Measurements from ENCODE around the gene TOMM40.
"Not testable (repeated sequence)": the region's sequence is repeated elsewhere in the genome, so short reads cannot be mapped to it uniquely, and the experiment has no call there.

The TOMM40 gene

GRCh38 chr19:44871809-44872208, 19.2 kb upstream of the TOMM40 start:
- DNase-seq (ENCODE audit: low spot score): no peak

- DNase-seq (ENCODE audit: low spot score): no peak
These were observed 18.4 kb upstream of the TOMM40 start for GRCh38 chr19:44872661-44873060.

- no peak for DNase-seq (ENCODE audit: low spot score)
These were observed 16.7 kb upstream of the TOMM40 start for GRCh38 chr19:44874317-44874716.

GRCh38 chr19:44875666-44876451, 15.2 kb upstream of the TOMM40 start:
- DNase-seq (ENCODE audit: low spot score): no peak

- no peak for DNase-seq (ENCODE audit: low spot score)
These were observed 14.0 kb upstream of the TOMM40 start for GRCh38 chr19:44876930-44877535.

GRCh38 chr19:44878120-44878865, 12.8 kb upstream of the TOMM40 start:
- DNase-seq (ENCODE audit: low spot score): no peak

GRCh38 chr19:44879309-44880065, 11.6 kb upstream of the TOMM40 start:
- DNase-seq (ENCODE audit: low spot score): no peak

GRCh38 chr19:44882063-44882462, 9.0 kb upstream of the TOMM40 start:
- no peak for DNase-seq (ENCODE audit: low spot score)

- not testable (repeated sequence) for DNase-seq (ENCODE audit: low spot score)
These were observed 8.2 kb upstream of the TOMM40 start for GRCh38 chr19:44882619-44883397.

GRCh38 chr19:44883922-44884321, 7.1 kb upstream of the TOMM40 start:
- no peak for DNase-seq (ENCODE audit: low spot score)

- no peak for DNase-seq (ENCODE audit: low spot score)
These were observed 6.5 kb upstream of the TOMM40 start for GRCh38 chr19:44884566-44884965.

GRCh38 chr19:44886141-44886540, 4.9 kb upstream of the TOMM40 start:
- DNase-seq (ENCODE audit: low spot score): no peak

- DNase-seq (ENCODE audit: low spot score): no peak
These were observed 3.4 kb upstream of the TOMM40 start for GRCh38 chr19:44887648-44888047.

GRCh38 chr19:44888335-44888734, 2.7 kb upstream of the TOMM40 start:
- DNase-seq (ENCODE audit: low spot score): not testable (repeated sequence)

GRCh38 chr19:44889830-44890365, 1.2 kb upstream of the TOMM40 start:
- DNase-seq (ENCODE audit: low spot score): no peak

- peak; percentile 100 for DNase-seq (ENCODE audit: low spot score)
These were observed 563 bp upstream of the TOMM40 start for GRCh38 chr19:44890366-44891015.

GRCh38 chr19:44892932-44893331, 1.9 kb downstream of the TOMM40 start:
- DNase-seq (ENCODE audit: low spot score): no peak

- DNase-seq (ENCODE audit: low spot score): no peak
These were observed 2.4 kb downstream of the TOMM40 start for GRCh38 chr19:44893332-44894051.

- DNase-seq (ENCODE audit: low spot score): no peak
These were observed 3.0 kb downstream of the TOMM40 start for GRCh38 chr19:44894052-44894400.

GRCh38 chr19:44894946-44895345, 3.9 kb downstream of the TOMM40 start:
- no peak for DNase-seq (ENCODE audit: low spot score)

Data from kidney tubule cell (primary cell).